GM11168 (cell line): ENCODE results near the gene ZNF277.

Experiments
- in situ Hi-C: fragments of 300-500 bp; cut with MboI; formaldehyde crosslinking; loops from one replicate; pipeline ENCODE4 v1.12.0; 2022; ENCODE audit warnings: low sequenced_read_pairs; ENCODE audit not compliant: unreplicated experiment

ZNF277 gene

DNA sequence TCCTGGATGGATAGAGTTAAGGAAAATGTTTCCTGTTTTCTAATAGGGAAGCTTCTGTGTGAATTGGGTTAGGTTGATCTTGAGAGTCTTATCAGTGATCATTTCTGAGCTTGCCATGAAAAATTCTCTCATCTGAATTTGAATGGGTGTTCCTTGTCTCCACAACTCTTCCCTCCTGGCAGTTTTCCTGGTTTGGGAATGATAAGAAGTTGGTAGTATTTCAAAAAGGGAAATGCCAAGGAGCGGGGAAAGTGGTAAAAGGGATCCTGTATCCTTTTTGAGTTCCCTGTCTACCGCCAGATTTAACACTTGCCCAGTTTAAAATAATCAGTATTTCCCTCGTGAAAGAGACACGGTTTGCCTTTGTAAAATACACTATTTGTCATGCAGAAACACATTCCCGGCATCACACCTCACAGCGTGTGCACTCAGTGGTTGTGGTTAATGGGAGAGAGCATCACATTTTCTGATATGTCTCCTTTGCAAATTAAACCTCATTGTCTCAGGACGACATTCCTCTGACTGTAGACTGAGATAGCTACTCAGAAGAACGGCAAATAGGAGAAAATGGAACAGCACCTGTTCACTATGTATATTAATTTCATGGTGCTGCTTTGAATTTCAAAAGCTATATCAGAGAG is 130.6 kb downstream of the ZNF277 start:
- in situ Hi-C loops = no loop called here

DNA sequence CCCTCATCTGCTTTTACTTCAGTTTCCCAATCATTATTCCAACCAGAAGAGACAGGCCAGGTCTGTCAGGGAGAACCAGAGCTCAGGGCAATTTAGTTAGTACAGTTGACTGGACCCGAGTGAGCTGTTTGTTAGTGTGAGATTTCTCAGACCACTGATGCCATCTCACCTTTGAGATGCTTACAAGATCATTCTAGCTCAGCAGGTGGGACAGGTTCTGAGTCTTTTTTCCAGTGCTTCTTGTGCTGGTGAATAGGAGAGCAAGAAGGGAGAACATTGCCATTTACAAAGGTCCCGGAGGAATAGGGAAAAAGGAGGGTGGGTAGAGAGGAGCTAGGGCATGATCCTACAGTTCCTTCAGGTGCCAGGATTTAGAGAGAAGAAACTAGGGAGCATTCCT is 131.4 kb downstream of the ZNF277 start:
- in situ Hi-C loops = no loop called here

DNA sequence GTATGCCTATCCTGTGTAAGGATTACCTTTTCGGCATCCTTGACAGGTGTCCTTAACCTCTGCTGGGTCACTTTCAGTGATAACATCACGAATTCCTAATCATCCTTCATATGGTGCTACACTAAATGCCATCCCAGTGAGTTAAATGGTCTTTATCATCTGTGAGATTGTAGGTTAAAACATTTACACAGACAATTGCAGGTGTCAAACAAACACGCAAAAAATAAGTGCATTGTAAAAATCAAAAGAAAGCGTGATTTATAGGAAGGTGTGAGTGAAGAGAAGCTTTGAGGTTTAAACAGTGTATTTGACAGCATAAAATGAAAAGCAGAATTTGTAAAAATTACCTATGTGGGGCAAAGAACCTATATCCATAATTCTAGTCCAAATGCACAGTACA is 132.3 kb downstream of the ZNF277 start:
- in situ Hi-C loops = no loop called here

DNA sequence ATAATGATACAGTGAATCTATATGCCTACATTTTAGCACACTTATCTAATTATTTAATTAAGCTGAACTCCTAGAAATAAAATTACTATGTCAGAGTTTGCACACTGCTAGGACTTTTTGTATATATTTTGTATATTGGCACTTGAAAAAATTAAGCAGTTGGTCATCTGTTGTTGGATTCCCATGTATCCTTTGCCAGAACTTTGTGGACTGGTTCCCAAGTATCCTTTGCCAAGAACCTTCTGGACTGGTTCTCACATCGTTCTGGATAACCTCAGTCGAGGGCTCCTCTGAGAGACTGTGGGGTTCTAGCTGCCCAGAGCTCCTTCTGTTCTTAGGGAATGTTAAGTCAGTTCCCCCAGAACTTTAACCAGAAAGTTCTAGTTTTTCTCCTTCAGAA is 135.0 kb downstream of the ZNF277 start:
- in situ Hi-C loops = no loop called here

DNA sequence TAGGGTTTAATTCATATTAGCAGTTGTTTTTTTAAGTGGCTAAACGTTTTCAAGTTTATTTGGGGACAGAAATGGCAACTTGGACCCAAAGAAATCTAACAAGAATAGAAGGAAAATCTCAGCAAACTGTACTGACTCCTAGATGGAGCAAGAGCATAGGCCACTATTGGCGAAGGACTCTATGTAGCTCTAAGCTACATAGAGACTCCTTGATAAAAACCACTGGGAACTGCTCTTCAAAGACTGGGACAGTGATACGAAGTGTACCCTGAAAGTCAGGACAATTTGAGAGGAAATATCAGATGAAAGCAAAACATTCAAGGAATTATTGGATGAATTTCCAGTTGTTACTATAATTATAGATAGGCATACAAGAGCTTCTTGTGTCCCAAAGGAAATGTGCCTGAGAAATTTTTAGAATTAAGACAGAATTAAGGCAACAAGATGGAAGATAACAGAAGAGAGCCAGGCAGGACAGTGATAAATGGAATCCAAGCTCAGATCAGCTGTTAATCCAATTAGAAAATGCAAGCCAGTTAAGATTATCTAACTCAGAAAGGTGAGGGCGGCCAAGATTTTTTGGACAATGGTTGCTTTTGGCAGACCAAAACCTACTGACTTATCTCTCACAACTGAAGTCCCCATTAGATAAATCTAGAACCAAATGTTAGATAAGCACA is 140.0 kb downstream of the ZNF277 start:
- in situ Hi-C loops = no loop called here

DNA sequence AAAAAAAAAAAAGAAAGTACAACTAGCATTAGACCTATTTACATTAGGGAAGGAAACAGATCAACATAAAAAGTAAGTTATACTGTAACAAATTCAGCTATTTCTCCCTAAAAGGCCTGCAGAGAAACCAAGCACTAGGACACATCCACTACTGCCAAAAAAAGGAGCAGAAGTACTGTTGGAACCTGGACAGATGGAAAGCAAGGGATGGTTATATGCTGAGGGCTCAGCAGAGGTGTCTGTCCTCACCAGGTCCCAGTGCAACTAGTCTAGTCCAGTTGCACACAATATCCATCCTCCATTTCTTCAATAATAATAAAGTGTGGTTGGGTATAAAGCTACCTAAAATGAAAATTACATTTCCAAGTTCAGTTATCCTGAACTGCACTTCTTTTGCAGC is 140.6 kb downstream of the ZNF277 start:
- in situ Hi-C loops = no loop called here

DNA sequence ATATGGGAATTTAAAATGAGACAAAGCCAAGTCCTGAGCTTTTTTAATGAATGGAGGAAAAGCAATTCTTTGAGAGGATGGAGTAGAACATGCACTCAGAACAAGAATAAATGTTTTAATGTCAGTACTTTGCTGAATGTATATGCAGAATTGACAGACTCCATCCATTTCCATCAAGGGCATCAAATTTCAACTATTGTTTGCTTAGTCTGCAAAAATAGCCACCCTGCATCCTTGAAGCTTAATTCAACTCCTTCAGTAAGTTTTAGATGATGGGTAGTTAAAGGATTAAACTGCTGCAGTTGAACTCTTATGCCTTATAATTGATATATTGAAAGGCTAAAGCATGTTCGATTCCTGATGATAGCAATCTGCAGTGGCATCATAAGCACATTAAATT is 144.1 kb downstream of the ZNF277 start:
- in situ Hi-C loops = no loop called here

DNA sequence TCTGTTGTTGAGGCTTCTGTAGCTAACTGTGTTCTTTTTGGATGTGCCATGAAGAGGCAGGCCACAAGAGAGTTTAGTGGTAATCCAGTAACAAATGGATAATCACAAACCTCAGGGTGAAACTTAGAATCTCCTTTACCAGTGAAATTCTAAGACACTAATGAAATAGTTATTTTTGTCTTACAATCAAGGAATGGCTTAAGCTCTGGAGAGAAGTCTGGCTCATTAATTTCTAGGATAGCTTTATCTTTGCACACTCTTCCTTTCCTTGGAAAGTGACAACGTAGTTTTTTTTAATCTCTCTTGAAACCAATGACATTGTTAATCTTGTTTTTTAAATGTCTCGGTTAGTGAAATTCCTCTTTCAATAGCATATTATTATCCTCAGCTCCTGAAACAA is 150.1 kb downstream of the ZNF277 start:
- in situ Hi-C loops = no loop called here

DNA sequence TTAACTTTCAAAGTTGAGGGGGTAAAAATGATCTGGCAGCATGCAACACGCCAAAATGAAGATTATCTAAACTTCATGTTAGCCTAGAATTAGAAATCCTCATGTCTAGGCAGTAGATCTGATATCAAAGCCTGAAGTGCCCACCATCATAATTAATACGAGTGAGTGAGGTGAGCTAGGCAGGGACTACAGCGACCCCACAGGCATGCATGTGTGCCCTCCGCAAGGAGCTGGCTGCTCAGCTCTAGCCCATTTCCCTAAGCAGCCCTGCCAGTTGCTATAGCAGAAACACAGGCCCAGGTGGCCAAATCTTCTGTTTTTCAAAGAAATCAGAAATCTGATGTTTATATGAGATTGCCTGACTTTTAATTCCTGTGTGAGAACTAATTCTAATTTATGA is 150.6 kb downstream of the ZNF277 start:
- in situ Hi-C loops = no loop called here

DNA sequence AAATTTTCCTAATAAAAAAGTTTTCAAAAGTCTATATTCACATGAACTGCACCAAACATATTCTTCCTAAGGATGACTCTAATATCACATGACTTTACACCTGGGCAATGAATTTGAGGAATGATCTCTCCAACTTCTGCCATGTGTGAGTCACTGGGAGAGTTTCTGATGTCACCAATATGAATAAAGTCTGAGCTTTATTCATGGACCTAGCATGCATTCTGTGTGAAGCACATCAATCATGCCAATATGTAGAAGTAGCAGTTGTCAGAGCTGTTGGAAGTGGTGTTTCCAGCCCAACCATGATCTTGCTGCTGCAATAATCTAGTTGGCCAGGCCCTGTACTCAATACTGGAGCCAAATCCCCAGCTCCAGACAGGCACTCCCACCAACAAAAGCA is 152.0 kb downstream of the ZNF277 start:
- in situ Hi-C loops = no loop called here

DNA sequence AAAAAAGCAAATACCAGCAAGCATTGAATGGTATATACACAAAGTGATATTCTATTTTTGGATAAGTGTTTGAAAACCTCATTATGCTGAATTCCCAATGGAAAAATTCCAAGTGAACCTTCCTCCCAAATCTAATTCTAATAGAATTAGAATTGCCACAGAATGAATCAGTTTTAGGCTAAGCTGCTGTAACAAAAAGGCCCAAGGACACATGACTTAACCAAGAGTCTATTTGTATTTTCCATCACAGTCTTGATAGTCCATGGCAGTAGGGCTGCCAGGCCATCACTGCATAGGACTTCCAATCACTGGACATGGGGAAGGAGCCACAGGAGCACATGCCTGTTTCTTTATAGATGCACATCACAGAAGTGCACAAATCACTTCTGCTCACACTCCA is 152.6 kb downstream of the ZNF277 start:
- in situ Hi-C loops = no loop called here

DNA sequence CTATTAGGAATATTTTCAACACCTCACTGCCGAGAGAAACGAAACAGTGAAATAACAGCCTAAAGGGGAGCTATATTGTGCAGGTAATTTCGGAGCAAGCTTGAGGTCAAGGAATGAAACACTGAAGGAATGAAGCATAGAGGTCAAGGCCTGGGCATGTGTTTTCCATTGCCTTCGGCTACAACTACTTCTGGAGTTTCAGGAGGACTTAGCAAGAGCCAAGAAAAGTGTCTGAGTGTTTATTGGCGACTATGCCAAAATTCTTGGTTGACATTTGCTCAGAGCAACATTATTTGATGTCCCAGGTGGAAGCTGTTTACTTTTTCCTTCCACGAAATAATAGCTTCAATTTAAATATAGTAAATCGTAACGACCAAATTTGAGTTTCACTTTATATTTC is 154.2 kb downstream of the ZNF277 start:
- in situ Hi-C loops = no loop called here

DNA sequence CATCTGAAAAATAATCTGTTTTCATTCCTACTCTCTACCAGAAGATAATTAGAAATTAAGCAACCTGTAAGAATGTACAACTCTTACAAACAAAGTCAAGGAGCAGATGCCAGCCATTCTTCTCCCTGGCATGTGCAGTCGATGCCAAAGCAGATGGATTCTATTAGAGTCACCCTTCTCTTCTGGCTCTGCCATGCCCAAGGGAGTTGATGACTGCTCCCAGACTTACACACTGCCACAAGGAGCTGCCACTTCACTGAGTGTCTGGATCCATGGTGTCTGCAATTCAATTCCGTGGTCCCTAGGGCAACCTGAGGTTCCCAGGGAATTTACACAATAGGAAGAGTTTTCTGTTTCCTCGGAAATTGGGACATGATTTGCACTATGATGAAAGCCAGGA is 154.7 kb downstream of the ZNF277 start:
- in situ Hi-C loops = no loop called here

DNA sequence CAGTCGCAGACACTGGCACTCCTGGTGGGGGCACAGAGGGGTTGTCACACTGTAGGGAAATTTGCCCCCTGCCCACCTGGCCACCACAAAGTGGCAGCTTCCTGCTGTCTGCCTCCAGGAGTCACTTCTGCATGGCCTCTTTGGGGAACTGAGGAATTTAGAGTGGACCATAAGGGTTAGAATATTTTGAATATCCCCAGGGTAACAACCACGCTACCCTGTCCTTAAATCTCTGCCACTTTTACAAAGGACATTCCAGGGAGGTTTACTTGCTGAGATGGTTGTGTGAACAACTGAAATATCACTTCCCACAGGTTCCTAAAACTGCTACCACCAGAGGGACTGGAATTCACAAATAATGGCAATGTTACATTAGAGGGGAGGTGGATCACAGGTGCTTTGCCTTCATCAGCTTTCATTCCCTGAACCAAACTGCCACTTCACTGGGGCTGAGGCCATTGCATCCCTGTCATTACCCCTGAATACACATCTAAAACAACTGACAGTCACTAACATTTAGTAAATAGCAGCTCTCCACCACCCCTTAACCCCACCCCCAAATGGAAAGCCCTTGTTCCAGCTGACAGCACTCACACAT is 155.7 kb downstream of the ZNF277 start:
- in situ Hi-C loops = no loop called here

DNA sequence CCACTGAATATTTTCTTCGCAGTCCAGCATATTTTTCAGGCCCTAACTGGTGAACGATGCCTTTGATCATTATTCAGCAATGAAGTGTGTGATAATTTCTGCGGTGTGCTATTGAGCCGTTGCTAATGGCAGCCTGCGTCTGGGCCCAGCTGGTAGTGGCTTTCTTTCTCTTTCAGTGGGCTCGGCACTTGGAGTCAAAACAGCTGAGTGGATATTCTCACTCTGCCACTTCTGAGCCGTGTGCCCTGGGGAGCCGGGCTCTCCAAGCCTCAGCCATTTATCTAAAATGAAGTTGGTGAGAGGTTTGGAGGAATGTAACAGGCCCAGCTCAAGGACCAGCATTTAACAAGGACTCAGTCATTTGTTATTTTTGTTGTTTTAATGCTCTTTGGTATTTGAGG is 156.2 kb downstream of the ZNF277 start:
- in situ Hi-C loops = no loop called here

DNA sequence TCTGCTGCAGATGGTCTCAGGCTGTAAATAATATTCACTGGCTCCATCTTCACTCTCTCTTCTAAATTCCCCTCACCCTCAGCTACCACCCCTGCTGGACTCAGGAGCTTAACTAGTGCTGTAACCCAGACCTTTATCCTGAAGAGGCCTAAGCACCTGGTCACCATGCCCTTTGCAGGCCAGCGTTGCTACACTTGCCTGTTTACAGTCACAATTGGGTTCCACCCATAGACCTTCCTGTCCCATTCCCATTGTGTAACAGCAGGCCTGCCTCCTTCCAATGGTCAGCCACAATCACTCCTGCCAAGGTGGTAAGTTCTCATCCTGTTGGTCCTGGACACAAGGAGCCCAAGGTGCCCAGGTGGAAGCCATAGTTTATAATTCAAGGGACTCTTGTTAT is 157.9 kb downstream of the ZNF277 start:
- in situ Hi-C loops = no loop called here

DNA sequence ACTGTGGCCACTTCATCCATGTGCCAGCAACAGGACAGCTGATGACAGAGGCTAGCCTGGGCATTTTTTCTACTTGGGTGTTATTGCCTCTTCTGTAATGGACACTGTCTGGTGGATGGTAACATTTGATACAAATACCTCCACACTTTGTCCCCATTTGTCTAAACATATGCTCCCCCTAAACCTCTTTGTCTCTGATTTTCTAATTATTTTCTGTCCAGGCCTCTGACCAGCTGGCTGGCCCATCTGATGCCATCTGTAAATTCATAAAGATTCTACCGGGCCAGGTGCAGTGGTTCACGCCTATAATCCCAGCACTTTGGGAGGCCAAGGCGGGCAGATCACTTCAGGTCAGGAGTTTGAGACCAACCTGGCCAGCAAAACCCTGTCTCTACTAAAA is 159.1 kb downstream of the ZNF277 start:
- in situ Hi-C loops = no loop called here

DNA sequence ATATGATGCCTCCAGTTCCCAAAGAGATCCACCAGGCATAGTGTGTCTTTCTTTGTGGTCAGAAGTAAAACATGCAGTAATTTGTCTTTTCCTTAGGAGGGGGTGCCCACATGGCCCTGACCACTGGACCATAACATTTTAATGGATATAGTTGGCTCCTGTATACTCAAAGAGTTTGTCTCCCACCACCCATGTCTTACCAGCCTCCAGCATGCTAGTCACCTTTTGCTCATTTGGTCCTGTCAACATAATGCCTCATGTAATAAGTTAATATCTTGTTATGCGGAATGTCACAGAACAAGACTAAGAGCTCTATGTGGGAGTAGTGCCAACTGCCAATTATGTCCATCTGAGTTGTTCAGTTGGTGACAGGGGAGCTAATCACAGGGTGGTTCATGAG is 160.4 kb downstream of the ZNF277 start:
- in situ Hi-C loops = no loop called here

DNA sequence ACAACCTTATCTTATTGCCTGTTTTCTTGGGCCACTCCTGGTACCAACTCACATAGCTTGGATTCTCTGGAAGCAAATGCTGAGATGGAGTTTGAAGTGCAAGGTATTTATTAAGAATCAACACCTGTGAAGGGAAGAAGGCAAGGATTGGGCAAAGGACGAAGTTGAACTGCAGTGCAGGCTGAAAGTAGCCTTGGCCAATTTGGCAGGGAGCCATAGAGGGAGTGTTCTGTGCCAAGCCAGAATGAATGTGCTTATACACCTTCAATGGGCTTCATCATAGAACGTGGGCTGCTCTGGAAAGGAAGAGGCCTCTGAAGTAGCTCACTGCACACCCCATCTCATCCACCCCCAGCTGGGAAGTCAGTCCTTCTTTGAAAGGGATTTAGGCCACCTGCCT is 163.9 kb downstream of the ZNF277 start:
- in situ Hi-C loops = no loop called here

DNA sequence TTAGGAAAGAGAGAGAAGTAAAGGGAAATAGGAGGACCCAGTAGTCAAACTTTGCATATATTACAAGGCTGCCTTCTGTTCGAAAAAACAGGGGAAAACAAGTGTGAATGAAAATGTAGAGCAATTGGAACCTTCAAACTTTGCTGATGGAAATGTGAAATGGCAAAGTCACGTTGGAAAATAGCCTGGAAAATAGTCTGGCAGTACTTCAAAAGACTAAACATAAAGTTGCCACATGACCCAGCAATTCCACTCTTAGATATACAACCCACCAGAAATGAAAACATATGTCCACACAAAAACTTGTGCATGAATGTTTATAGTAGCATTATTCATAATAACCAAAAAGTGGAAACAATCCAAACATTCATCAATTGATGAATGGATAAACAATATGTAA is 165.2 kb downstream of the ZNF277 start:
- in situ Hi-C loops = no loop called here

DNA sequence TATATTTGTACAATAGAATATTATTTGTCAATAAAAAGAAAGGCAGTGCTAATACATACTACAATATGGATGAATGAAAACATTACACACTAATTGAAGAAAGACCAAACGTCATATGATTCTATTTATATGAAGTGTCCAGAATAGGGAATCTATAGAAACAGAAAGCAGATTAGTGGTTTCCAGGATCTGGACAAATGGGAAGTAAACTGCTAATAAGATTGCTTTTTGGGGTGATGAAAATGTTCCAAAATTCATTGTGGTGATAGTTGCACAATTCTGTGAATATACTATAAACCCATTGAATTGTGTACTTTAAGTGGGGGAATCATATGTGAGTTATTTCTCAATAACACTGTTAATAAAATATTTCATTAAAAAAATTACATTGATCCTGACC is 165.6 kb downstream of the ZNF277 start:
- in situ Hi-C loops = no loop called here

DNA sequence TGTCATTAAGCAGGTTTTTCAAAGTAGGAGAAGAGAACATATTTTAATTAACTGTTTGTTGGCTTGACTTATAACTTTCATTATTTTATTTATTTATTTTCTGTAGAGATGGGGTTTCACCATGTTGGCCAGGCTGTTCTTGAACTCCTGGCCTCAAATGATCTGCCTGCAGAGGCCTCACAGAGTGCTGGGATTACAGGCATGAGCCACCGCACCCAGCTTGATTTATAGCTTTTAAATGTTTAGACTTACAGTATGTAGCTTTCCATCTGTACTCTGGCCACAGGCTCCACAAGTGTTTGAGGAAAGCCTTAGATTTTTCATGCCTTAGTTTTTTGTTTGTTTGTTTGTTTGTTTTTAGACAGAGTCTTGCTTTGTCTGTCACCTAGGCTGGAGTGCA is 171.1 kb downstream of the ZNF277 start:
- in situ Hi-C loops = no loop called here
